Measurements from ENCODE around the gene PCYT2. TPM values are rescaled to one million over a fixed set of nuclear protein-coding genes. Genes with fewer than 3 reads are reported as not detected.

The PCYT2 gene
- total RNA-seq, 1 experiment from 2014 or later = 51.5 TPM

GRCh38 chr17:81888988-81889595 lies 22.1 kb downstream of the PCYT2 start:
- Histone ChIP-seq H4K20me1 (ENCODE audit: insufficient read depth) (peaks cover 7% of the 10 kb centered on the region; the same call in 1 of the 2 replicates), H3K36me3 (ENCODE audit: control insufficient read depth in 1 of 2, insufficient read depth in 2 of 2, low read length in 2 of 2) (peaks cover 40 to 66% of the 10 kb centered on the region in 2 experiments)

More at GRCh38 chr17:81888988-81889595, 22.1 kb downstream of the PCYT2 start:
- no TSS peak for BruUV-seq (replicated peaks)
- Histone ChIP-seq H3K27ac (ENCODE audit: low read depth, low read length) (peak overlapping the region; percentile 97), H3K4me1 (ENCODE audit: control insufficient read depth in 1 of 2, insufficient read depth in 2 of 2, low read length in 2 of 2) (peaks cover 15 to 34% of the 10 kb centered on the region in 2 experiments), H3K79me2 (ENCODE audit: insufficient read depth, low read length) (peaks cover 92% of the 10 kb centered on the region), H3K9me3 (ENCODE audit: control insufficient read depth in 1 of 2, insufficient read depth in 1 of 2, low read depth in 1 of 2, low read length in 2 of 2) (no peaks in the 10 kb centered on the region), H3K9ac (ENCODE audit: low read length) (peak overlapping the region; percentile 95; the same call in 1 of the 2 replicates), H2AFZ (ENCODE audit: low read depth, low read length, poor library complexity, severe bottlenecking) (no peak overlapping the region), H3K27me3 (ENCODE audit: insufficient read depth, low read length) (no peaks in the 10 kb centered on the region), H3K4me3 (replicated peaks in 1 of 2; ENCODE audit: low read depth in 1 of 2, low read length in 2 of 2) (no peak overlapping the region; a peak in 1 of 4 replicates), H3K4me2 (ENCODE audit: low read length) (peak overlapping the region; percentile 92), H3K9me2 (ENCODE audit: insufficient read depth) (no peaks in the 10 kb centered on the region)
- ChIA-PET RAD21 (ENCODE audit: low non-redundant PET in 1 of 2, low total read pairs in 2 of 2, uncharacterized antibody in 2 of 2, unreplicated experiment in 2 of 2) (no interaction called here), CTCF (no interaction called here), POLR2A (no interaction called here)
- no peak for TF ChIP-seq SP1 (IDR thresholded peaks at IDR 0.05; ENCODE audit: low read depth)
- TF ChIP-seq SIN3A (IDR thresholded peaks at IDR 0.05; ENCODE audit: low read depth) = no peak
- no peak for TF ChIP-seq YY1 (IDR thresholded peaks at IDR 0.05; ENCODE audit: extremely low read depth, insufficient replicate concordance, low read depth, low read length)
- TF ChIP-seq ZNF274 (IDR thresholded peaks at IDR 0.05; ENCODE audit: low read depth, low read length) = no peak
- TF ChIP-seq MAX (IDR thresholded peaks at IDR 0.05) = no peak
- no peak for TF ChIP-seq ZBTB33 (IDR thresholded peaks at IDR 0.05; ENCODE audit: extremely low read depth, insufficient replicate concordance, low read length)
- no peak for TF ChIP-seq ZFX (IDR thresholded peaks at IDR 0.05)
- no peak for TF ChIP-seq FOSL1 (IDR thresholded peaks at IDR 0.05; ENCODE audit: low read depth)
- no peak for TF ChIP-seq CEBPB (IDR thresholded peaks at IDR 0.05; ENCODE audit: low read depth)
- TF ChIP-seq POLR2AphosphoS5 (IDR thresholded peaks at IDR 0.05; ENCODE audit: low read depth, low read length) = no peak
- TF ChIP-seq CBX3 (IDR thresholded peaks at IDR 0.05; ENCODE audit: low read depth) = no peak
- TF ChIP-seq EGR1 (IDR thresholded peaks at IDR 0.05; ENCODE audit: low read depth) = no peak
- TF ChIP-seq POLR2A (IDR thresholded peaks at IDR 0.05; ENCODE audit: borderline replicate concordance, extremely low read depth, insufficient read depth, insufficient read length) = no peak
- TF ChIP-seq TCF7L2 (IDR thresholded peaks at IDR 0.05; ENCODE audit: borderline replicate concordance, extremely low read depth, insufficient read depth, insufficient read length) = no peak
- intact Hi-C loops (cut with micrococcal nuclease) = no loop called here
- ATAC-seq = no peak
- DNase-seq (ENCODE audit: low read depth, low spot score) = no peak
